ENCODE results near the gene TTR.

GRCh38 chr18:31554776-31555175, 36.9 kb upstream of the TTR start:
- TF ChIP-seq CTCF (IDR thresholded peaks at IDR 0.05) (no peak), POLR2A (IDR thresholded peaks at IDR 0.05) (no peak)

Data from adrenal gland (tissue), 5 donors.